Fibroblast of the aortic adventitia (primary cell): ENCODE data around the gene GAL3ST3. TPM values are rescaled to one million over a fixed set of nuclear protein-coding genes. Genes with fewer than 3 reads are reported as not detected.
A peak's percentile ranks its signal among the peaks of the same experiment; 100 is the strongest.
"Not testable (repeated sequence)": the region's sequence is repeated elsewhere in the genome, so short reads cannot be mapped to it uniquely, and the experiment has no call there.

Experiments used
- DNase-seq: peaks from one replicate; pipeline ENCODE4 v3.0.0-alpha.2; 2010; ENCODE audit warnings: low read depth
- H3K4me3 ChIP-seq: 2 replicates; pipeline ENCODE4 v1.5.1; 2011; ENCODE audit warnings: low read depth, mild to moderate bottlenecking, control low read depth, low read length, moderate library complexity
- CTCF ChIP-seq: IDR thresholded peaks from 2 replicates; pipeline ENCODE4 v1.5.1; 2011; ENCODE audit warnings: mild to moderate bottlenecking, low read length, control low read depth, inconsistent platforms; ENCODE audit not compliant: insufficient read depth
- total RNA-seq: library from RNA; depleted of rRNA; stranded (reverse); fragments of >200 nt; gene quantifications from 2 replicates; pipeline ENCODE4 v1.2.3, GENCODE V29; 2012; ENCODE audit warnings: low replicate concordance

GAL3ST3 gene
- total RNA-seq, result not detected in 2 replicates

- no peak for TF ChIP-seq CTCF
- DNase-seq, result no peak
- H3K4me3 ChIP-seq, result no peak within 1 kb of the TSS
Observed at GRCh38 chr11:66048547-66049323, at the start of gene GAL3ST3. TSS of gene GAL3ST3 (minus strand) at chr11:66049161. CDS start at chr11:66045415, 3,746 bp downstream.

GRCh38 chr11:66092125-66092524 is 43.2 kb upstream of the GAL3ST3 start:
- not testable (repeated sequence) for H3K4me3 ChIP-seq, DNase-seq

GRCh38 chr11:66090288-66090687 is 41.3 kb upstream of the GAL3ST3 start:
- H3K4me3 ChIP-seq, result no peak overlapping the region
- DNase-seq, result no peak
- no peak for TF ChIP-seq CTCF

- no peak overlapping the region for H3K4me3 ChIP-seq
- no peak for DNase-seq
- no peak for TF ChIP-seq CTCF
Observed at GRCh38 chr11:66089067-66089466, 40.1 kb upstream of the GAL3ST3 start.

- TF ChIP-seq CTCF, result no peak
- no peak overlapping the region for H3K4me3 ChIP-seq
- DNase-seq, result no peak
Observed at GRCh38 chr11:66087148-66087908, 38.4 kb upstream of the GAL3ST3 start.

GRCh38 chr11:66084821-66085475 is 36.0 kb upstream of the GAL3ST3 start:
- H3K4me3 ChIP-seq, result no peak overlapping the region
- peak; percentile 43 for DNase-seq
- TF ChIP-seq CTCF, result no peak

- no peak overlapping the region for H3K4me3 ChIP-seq
- peak; percentile 35 for DNase-seq
- no peak for TF ChIP-seq CTCF
Observed at GRCh38 chr11:66083767-66084166, 34.8 kb upstream of the GAL3ST3 start.
